HG02623 (cell line): Measurements from ENCODE around the gene SPPL2B.
A peak's percentile ranks its signal among the peaks of the same experiment; 100 is the strongest.
"Not testable (repeated sequence)": the region's sequence is repeated elsewhere in the genome, so short reads cannot be mapped to it uniquely, and the experiment has no call there.

ENCODE experiments used
- ATAC-seq: cut with Tn5 transposase; IDR thresholded peaks from one replicate; pipeline ENCODE4 v1.9.1; 2021; ENCODE audit warnings: moderate library complexity; ENCODE audit not compliant: unreplicated experiment

Gene SPPL2B, protein sequence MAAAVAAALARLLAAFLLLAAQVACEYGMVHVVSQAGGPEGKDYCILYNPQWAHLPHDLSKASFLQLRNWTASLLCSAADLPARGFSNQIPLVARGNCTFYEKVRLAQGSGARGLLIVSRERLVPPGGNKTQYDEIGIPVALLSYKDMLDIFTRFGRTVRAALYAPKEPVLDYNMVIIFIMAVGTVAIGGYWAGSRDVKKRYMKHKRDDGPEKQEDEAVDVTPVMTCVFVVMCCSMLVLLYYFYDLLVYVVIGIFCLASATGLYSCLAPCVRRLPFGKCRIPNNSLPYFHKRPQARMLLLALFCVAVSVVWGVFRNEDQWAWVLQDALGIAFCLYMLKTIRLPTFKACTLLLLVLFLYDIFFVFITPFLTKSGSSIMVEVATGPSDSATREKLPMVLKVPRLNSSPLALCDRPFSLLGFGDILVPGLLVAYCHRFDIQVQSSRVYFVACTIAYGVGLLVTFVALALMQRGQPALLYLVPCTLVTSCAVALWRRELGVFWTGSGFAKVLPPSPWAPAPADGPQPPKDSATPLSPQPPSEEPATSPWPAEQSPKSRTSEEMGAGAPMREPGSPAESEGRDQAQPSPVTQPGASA

DNA sequence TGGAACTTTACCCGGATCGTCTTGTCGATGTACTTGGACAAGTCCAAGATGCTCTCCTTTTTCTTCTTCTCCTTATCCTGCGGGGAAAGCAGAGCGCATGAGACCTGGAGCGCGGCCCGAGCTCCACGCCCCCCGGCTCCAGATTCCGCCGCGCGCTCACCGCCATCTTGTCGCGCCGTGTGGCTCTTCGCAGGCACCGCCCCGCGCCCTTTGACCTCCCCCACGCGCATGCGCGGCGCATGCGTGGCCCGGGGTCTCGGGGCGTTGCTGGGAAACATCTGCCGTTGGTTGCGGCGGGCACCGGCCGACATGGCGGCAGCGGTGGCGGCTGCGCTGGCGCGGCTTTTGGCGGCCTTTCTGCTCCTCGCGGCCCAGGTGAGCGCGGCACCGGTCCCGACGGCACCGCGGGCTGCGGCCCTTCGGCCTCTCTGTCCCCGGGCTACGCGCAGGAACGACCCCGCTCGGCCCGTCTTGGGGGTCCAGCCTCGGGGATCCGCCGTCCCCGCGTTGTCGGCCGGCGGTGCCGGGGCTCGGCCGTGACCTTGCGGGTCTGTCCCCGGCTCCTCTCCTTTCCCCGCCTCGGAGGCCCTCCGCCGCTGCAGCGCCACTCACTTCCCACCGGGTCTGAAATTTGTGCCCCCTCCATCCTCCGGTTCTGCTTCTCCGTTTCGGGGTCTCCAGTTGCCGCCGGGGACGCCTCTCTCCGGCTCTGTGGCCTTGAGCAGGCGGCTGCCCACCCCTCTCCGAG lies at the start of gene SPPL2B, which contains the start of gene LSM7:
Gene SPPL2B (plus strand): TSS at position 284 of the 748 bp plus-strand sequence. CDS start 26 bp downstream, at position 310.
Gene LSM7 (minus strand): TSS at position 186 of the 748 bp plus-strand sequence. CDS start 20 bp downstream, at position 166.
- peak; percentile 42 for ATAC-seq

DNA sequence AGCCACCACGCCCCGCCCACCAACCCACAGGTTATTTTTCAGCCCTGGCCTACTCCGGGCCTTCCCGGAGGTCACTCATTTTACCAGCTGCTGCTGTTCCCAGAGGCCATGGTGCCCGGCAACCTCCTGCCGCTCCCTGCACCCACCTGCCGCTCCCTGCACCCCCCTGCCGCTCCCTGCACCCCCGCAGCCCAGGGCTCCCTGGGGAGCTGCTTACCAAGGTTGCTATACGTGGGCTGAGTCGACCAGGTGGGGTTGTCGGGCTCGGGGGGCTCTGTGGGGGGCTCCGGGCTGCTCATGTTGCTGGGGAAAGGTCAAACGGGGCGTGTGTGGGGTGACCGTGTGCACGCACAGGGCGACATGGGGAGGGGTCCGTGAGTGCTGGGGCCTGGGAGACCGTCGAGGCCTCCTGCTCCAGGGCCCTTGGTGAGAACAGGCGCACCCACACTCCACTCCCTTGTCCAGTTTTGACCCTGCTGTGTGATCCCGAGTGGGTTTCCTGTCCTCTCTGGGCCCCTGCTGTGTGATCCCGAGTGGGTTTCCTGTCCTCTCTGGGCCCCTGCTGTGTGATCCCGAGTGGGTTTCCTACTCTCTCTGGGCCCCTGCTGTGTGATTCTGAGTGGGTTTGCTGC lies 47.7 kb upstream of the SPPL2B start:
- no peak for ATAC-seq

DNA sequence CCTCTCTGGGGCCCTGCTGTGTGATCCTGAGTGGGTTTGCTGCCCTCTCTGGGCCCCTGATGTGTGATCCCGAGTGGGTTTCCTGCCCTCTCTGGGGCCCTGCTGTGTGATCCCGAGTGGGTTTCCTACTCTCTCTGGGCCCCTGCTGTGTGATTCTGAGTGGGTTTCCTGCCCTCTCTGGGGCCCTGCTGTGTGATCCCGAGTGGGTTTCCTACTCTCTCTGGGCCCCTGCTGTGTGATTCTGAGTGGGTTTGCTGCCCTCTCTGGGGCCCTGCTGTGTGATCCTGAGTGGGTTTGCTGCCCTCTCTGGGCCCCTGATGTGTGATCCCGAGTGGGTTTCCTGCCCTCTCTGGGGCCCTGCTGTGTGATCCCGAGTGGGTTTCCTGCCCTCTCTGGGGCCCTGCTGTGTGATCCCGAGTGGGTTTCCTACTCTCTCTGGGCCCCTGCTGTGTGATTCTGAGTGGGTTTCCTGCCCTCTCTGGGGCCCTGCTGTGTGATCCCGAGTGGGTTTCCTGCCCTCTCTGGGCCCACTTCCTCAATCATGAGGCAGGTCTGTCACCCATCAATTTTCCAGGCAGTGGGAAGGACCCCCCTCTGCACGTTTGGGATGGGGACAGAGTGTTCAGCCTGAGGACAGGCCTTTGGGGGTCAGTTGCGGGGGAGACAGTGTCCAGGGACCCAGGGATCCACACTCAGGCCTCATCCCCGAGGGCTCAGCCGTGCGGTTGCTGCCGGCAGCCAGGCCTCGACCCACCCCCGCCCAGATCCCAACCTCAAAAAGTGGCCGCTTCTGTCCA lies 47.0 kb upstream of the SPPL2B start:
- not testable (repeated sequence) for ATAC-seq

DNA sequence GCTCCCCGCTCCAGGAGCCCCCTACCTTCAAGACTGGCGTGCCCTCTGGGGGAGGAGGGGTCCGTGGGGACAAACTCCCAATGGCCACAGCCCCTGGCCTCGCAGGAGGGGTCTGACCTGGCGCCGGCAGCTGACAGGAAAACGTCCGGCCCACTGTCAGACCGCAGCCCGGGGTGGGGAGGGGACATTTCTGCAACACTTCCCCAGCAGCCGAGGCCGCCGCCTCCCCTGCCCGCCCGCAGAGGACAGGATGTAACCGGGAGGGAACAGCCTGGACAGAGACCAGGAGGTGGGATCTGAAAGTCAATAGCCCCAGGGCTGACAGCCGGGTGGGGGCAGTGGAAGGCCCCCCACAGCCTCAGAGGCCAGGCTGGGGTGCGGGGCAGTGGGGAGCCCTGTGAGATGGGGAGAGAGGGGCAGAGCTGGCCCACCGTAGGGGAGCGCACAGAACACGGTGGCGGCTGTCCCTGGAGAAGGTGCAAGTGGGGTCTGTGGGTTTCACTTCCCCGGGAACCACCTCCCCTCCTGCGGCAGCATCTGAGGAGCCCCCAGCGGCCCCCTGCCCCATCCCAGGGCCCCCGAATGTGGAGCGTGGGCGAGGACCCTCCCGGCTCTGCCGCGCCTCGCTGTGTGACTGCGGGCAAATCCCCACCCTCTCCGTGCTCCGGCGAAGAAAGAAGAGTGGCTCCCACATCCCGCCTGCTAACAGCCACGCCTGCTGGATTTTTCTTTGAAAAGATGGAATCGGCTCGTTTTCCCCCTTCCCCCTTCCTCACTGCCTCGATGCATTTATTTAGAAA lies 46.2 kb upstream of the SPPL2B start, which contains the start of gene PEAK3:
Gene PEAK3 (minus strand): TSS at position 114 of the 800 bp plus-strand sequence. CDS start 1,244 bp downstream, outside the sequence.
- no peak for ATAC-seq

DNA sequence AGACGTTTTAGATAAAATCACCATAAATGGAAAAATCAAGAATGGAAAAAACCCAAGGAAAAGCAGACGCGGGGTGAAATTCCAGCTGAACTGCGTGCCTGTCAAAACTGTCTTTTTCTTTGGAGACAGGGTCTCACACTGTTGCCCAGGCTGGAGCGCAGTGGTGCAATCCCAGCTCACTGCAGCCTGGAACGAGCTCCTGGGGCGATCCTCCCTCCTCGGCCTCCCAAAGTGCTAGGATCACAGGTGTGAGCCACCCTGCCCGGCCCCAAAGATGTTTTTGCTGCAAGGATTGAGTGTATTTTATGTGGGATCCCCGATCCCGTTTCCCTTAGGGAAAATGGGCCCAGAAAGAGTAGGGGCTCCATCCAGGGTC lies 45.6 kb upstream of the SPPL2B start:
- no peak for ATAC-seq

DNA sequence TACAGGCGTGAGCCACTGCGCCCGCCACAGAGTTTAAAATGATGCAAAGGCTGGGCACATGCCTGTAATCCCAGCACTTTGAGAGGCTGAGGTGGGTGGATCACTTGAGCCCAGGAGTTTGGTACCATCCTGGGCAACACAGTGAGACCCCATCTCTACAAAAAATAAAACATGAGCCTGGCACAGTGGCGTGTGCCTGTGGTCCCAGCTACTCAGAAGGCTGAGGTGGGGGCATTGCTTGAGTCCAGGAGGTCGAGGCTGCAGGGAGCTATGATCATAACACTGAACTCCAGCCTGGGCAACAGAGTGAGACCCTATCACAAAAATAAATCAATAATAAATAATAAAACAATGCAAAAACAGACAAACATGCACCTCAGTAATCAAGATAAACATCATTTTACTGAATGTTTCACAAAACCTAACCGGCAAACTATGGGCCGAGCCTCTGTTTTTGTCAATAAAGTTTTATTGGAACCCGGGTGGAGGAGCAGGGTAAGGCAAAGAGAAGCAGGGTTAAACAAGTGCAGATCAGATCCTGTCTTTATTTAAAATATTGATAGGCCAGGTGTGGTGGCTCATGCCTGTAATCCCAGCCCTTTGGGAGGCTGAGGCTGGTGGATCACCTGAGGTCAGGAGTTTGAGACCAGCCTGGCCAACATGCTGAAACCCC lies 44.5 kb upstream of the SPPL2B start:
- ATAC-seq: no peak

DNA sequence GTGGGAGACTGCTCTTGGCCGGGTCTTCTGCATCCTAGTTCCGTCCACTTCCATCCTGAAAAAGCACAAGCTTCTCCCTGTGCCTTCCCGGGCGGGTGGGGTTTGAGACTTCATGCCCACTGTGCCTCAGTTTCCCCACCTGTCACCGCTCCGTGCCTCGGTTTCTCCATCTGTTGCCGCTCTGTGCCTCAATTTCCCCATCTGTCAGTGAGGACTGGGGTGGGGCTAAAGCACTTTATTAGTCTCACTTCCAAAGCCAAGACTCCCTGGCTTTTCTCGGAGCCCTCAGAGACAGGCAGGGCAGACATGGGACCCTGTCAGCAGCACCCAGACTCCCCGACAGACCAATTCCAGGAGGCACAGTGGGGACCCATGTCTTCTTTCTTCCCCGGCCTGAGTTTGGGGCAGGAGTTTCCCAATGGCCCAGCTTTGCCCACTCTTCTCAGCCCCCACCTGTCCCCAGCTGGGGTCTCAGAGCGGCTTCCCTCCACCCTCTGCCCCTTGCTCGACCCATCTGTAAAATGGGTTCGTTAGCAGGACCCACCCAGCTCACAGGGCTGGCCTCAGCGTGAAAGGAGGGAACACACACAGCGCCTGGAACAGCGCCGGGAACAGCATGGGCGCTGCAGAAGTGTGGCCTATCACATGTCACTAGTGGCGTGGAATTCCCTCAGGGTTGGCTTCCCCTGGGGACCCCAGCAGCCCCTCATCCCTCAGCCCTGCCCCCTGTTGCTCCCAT lies 41.9 kb upstream of the SPPL2B start:
- ATAC-seq: no peak

DNA sequence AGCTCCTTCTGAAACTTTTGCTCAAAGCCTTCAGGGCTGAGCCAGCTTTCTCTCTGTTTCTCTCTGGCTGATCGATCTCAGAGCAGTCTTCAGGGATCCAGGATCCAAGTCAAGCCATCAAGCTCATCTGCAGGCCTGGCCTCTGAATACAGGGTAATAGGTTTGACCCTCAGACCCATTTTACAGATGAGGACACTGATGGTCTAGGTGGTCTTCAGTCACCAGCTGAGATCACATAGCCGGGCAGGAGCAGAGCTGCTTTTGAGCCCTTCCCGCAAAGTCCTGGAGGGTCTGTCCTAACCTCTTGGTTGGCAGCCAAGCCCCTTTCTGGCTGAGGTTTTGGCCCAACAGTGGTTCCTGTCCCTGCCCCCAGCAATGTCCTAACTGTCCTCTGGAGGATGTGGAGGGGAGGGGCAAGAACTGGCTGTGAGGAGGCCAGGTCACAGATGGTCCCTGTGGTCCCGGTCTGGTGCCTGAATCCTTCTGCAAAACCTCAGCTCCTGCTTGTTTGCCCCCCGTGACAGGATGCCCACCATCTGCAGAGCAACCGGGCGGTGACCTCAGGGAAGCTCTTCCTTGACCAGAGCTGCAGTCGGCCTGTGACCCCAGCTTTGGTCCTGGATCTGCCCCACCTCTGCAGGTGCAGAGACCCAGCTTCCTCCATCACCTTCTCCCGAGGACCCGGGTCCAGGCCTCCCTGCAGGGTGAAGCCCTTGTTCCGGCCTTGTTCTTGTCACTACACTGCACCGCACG lies 40.7 kb upstream of the SPPL2B start:
- ATAC-seq: no peak

DNA sequence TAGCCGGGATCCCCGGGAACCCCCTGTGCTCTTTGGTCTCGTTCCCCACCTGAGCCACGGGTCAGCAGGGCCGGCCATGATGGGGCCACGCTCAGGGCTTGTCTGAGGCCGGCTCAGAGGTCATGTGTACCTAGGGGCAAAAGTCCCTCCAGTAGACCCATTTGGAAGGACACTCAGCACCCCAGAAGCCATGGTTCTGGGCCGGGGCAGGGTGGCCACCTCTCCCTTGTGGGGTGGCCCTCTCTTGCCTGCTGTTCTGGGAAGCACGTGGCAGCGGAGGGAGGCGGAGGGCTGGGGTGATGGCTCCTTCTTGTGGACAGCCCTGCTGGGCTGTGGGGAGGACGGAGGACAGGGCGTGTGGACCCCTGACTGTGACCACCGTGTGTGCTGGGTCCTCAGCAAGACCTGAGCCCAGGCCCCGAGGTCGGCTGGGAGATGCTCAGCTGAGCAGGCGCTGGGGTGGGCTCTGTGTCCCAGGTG lies 40.1 kb upstream of the SPPL2B start:
- ATAC-seq: no peak

DNA sequence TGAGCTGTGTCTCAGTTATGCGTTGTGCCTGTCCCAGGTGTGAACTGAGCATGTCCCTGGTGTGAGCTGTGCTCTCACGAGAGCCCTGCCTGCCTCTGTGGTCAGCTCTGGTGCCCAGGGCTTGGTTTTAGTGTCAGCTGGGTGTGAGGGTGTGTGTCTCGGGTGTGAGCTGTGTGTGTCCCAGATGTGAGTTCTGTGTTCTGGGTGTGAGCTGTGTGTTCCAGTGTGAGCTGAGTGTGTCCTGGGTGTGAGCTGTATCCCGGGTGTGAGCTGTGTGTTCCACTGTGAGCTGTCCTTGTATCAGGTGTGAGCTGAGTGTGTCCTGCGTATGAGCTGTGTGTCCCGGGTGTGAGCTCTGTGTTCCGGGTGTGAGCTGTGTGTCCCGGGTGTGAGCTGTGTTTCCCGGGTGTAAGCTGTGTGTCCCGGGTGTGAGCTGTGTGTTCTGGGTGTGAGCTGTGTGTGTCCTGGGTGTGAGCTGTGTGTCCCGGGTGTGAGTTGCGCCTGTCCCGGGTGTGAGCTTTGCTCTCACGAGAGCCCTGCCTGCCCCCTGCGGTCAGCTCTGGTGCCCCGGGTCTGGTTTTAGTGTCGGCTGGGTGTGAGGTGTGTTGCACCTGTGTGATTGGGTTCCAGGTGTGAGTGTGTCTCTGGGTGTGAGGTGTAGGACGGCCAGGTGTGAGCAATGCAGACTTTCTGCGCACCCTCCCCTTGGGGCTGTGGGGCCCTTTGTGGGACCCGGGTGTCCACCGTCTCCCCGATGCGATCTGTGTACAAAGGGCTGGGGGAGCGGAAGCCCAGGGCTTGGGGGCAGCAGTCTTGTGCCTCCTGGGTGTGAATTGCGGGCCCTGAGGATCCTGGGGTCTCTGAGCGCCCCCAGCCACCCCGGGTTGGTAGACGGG lies 39.4 kb upstream of the SPPL2B start:
- ATAC-seq: no peak

DNA sequence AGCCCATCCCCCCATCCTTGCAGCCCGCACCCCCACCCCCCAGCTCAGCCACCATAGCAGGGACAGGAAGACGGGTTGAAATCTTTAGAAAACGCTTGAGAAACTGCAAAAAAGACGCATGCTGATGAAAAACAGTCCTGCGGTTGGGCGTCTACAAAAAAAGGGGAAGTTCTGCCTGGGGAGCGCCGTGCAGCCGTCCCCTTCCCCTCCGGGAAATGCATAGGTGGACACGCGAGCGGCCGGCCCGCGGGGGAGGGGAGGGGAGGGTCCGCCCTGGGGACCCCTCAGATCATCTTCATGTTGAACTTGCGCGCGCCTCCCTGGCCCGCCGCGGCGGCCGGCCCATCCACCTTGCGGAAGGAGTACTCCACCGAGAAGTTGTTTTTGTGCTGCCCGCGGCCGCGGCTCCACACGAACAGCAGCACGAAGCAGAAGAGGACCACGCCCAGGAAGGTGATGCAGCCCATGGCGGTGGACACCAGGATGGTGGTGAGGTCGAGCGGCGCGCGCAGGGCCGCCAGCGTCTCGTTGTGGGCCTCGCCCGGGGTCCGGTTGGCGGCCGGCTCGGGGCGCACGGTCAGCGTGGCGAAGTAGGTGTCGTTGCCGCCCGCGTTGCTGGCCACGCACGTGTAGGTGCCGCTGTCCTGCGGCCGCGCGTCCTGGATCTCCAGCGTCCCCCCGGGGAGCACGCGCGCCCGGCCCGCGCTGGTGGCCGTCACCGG lies 38.6 kb upstream of the SPPL2B start:
- no peak for ATAC-seq

DNA sequence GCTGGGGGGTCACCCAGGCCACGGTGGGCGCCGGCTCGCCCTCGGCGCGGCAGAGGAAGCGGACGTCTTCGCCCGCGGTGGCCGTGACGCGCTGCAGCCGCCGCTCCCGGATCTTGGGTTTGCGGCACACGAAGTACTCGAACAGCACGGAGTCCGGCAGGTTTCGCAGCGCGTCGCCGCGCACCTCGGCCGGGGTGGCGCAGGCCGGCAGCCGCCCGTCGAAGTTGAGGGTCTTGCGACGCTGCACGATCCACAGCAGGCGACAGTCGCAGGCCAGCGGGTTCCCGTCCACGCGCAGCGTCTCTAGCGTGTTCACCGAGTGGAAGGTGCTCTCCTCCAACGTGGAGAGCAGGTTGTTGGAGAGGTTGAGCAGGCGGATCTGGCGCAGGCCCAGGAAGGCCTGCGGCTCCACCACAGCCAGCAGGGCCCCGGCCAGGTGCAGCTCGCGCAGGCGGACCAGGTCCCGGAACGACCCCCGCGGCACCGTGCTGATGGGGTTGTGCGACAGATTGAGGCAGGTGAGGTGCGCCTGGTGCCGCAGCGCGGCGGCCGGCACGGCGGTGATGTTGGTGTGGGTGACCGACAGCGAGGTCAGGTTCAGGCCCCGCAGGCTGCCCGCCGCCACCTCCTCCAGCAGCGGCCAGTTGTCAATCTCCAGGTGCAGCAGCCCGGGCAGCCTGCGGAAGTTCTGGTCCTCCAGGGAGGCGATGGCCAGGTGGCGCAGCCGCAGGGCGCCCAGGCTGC lies 37.9 kb upstream of the SPPL2B start:
- no peak for ATAC-seq

DNA sequence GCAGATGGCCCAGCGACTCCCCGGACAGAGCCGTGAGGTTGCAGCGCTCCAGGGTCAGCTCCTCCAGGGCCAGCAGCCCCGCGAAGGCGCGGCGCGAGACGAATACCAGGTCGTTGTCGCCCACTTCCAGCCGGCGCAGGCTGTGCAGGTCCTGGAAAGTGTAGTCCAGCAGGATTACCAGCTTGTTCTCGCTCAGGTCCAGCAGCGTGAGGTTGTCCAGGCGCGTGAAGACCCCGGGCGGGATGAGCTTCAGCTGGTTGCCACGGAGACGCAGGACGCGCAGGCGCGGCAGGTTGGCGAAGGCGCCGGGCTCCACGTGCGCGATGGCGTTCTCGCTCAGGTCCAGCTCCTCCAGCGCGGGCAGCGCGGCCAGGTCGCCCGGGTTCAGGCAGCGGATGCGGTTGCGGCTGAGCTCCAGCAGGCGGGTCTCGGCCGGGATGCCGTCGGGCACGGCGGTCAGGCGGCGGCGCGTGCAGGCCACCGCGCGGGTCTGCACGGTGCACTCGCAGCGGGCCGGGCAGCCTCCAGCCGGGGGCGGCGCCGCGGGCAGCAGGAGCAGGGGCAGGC lies 37.2 kb upstream of the SPPL2B start:
- no peak for ATAC-seq

DNA sequence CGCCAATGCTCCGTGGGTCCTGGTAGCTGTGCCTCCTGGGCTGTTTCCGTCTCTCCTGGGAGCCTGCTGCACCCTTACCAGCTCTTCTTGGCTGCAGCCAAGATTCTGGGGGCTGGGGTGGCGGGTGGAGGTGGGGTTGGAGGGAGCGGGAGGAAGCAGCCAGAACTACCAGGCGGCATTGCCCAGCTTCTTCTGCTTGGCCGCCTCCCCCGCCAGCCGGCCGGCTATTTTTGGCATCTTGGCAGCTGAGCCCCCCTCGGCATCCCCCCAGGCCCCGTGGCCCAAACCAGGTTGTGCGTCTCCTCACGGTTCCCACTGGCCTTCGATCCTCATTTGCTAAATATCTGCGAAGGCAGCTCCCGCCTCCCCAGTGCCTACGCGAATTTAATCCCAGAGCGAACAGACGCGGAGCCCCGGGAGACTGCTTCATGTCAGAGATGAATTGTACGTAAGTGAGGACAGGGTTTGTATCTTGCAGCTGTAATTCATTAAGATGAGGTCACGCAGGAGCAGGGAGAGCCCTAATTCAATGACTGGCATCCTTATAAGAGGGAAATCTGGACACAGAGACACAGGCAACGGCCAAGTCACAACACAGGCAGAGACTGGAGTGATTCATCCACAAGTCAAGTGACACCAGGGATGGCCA lies 33.7 kb upstream of the SPPL2B start:
- no peak for ATAC-seq
